ENCODE results near the gene RHBDD1.

The RHBDD1 gene

GRCh38 chr2:226943862-226944620, 108.2 kb downstream of the RHBDD1 start:
- no peak overlapping the region for H3K4me3 ChIP-seq (ENCODE audit: low read depth, low read length)
- no peak for TF ChIP-seq CTCF (IDR thresholded peaks at IDR 0.05; ENCODE audit: borderline replicate concordance, insufficient read depth, low read depth, low read length)

- no peak overlapping the region for H3K4me3 ChIP-seq (ENCODE audit: low read depth, low read length)
- no peak for TF ChIP-seq CTCF (IDR thresholded peaks at IDR 0.05; ENCODE audit: borderline replicate concordance, insufficient read depth, low read depth, low read length)
Measured at GRCh38 chr2:226953206-226953605, 117.4 kb downstream of the RHBDD1 start.

GRCh38 chr2:226953826-226954225, 118.0 kb downstream of the RHBDD1 start:
- TF ChIP-seq CTCF (IDR thresholded peaks at IDR 0.05; ENCODE audit: borderline replicate concordance, insufficient read depth, low read depth, low read length), result no peak
- no peak overlapping the region for H3K4me3 ChIP-seq (ENCODE audit: low read depth, low read length)

GRCh38 chr2:226956659-226957058, 120.8 kb downstream of the RHBDD1 start:
- no peak overlapping the region for H3K4me3 ChIP-seq (ENCODE audit: low read depth, low read length)
- no peak for TF ChIP-seq CTCF (IDR thresholded peaks at IDR 0.05; ENCODE audit: borderline replicate concordance, insufficient read depth, low read depth, low read length)

GRCh38 chr2:226959418-226959817, 123.6 kb downstream of the RHBDD1 start:
- no peak overlapping the region for H3K4me3 ChIP-seq (ENCODE audit: low read depth, low read length)
- TF ChIP-seq CTCF (IDR thresholded peaks at IDR 0.05; ENCODE audit: borderline replicate concordance, insufficient read depth, low read depth, low read length), result no peak

GRCh38 chr2:226962176-226962773, 126.4 kb downstream of the RHBDD1 start:
- no peak for TF ChIP-seq CTCF (IDR thresholded peaks at IDR 0.05; ENCODE audit: borderline replicate concordance, insufficient read depth, low read depth, low read length)
- no peak overlapping the region for H3K4me3 ChIP-seq (ENCODE audit: low read depth, low read length)

GRCh38 chr2:226963528-226963927, 127.7 kb downstream of the RHBDD1 start:
- no peak overlapping the region for H3K4me3 ChIP-seq (ENCODE audit: low read depth, low read length)
- TF ChIP-seq CTCF (IDR thresholded peaks at IDR 0.05; ENCODE audit: borderline replicate concordance, insufficient read depth, low read depth, low read length), result no peak

Measured in GM12875 (cell line).